ENCODE measurements around the gene N4BP2L2. TPM values are rescaled to one million over a fixed set of nuclear protein-coding genes. Genes with fewer than 3 reads are reported as not detected.

Gene N4BP2L2
- total and polyA plus RNA-seq, 2 of the 8 experiments (the other 6 are each of a cell fraction or from before 2014, with no cell fraction given): 14.6 to 67.6 TPM

GRCh38 chr13:32438871-32439270 lies 99.7 kb downstream of the N4BP2L2 start:
- Histone ChIP-seq H2BK12ac (ENCODE audit: low read depth, low read length) (no peak overlapping the region), H3K79me1 (ENCODE audit: low read depth, low read length) (no peaks in the 10 kb centered on the region), H4K91ac (replicated peaks; ENCODE audit: insufficient read length, low read length) (no peak overlapping the region), H4K8ac (ENCODE audit: extremely low read depth, insufficient read depth, low read length) (no peak overlapping the region), H3K4ac (replicated peaks; ENCODE audit: insufficient read length, low read depth, low read length) (no peak overlapping the region), H3K4me2 (ENCODE audit: insufficient read depth in 1 of 2, low read depth in 2 of 2, low read length in 2 of 2) (no peak overlapping the region), H3K14ac (ENCODE audit: insufficient read length) (no peak overlapping the region), H3K18ac (ENCODE audit: extremely low read depth, low read length) (no peak overlapping the region), H2BK120ac (replicated peaks; ENCODE audit: low read depth, low read length) (no peak overlapping the region), H4K5ac (ENCODE audit: insufficient read length, low read depth, low read length) (no peak overlapping the region), H3K27ac (ENCODE audit: low read depth, low read length) (no peak overlapping the region), H4K20me1 (replicated peaks in 1 of 2; ENCODE audit: control insufficient read depth in 1 of 2, insufficient read depth in 2 of 2, low read length in 2 of 2) (no peaks in the 10 kb centered on the region), H3K4me3 (ENCODE audit: extremely low read depth in 1 of 4, insufficient read depth in 2 of 4, low read depth in 3 of 4, low read length in 4 of 4) (no peak overlapping the region), H2BK15ac (ENCODE audit: low read length) (no peak overlapping the region), H3K36me3 (ENCODE audit: control insufficient read depth in 2 of 4, insufficient read depth in 4 of 4, low read length in 3 of 4) (no peaks in the 10 kb centered on the region), H3K79me2 (ENCODE audit: control insufficient read depth in 1 of 2, insufficient read depth in 2 of 2, low read length in 2 of 2) (no peaks in the 10 kb centered on the region), H3K9me3 (ENCODE audit: insufficient read depth in 2 of 2, low read depth in 1 of 2, low read length in 1 of 2) (no peaks in the 10 kb centered on the region), H2AK5ac (ENCODE audit: low read depth, low read length) (no peak overlapping the region), H2AFZ (ENCODE audit: low read length) (no peak overlapping the region), H3K9ac (replicated peaks in 1 of 4; ENCODE audit: extremely low read depth in 1 of 4, low read depth in 3 of 4, low read length in 3 of 4) (no peak overlapping the region), H3K23me2 (ENCODE audit: low read depth, low read length) (no peaks in the 10 kb centered on the region), H2BK5ac (ENCODE audit: low read depth, low read length) (no peak overlapping the region), H3K27me3 (replicated peaks in 1 of 4; ENCODE audit: control insufficient read depth in 3 of 4, extremely low read depth in 1 of 4, insufficient read depth in 3 of 4, low read length in 3 of 4) (no peaks in the 10 kb centered on the region), H2BK20ac (ENCODE audit: low read length) (no peak overlapping the region), H3K23ac (ENCODE audit: insufficient read length) (no peak overlapping the region), H3K56ac (replicated peaks; ENCODE audit: insufficient read length, low read depth, low read length) (no peak overlapping the region), H3K4me1 (replicated peaks in 1 of 4; ENCODE audit: control insufficient read depth in 3 of 4, insufficient read depth in 4 of 4, low read length in 3 of 4) (no peaks in the 10 kb centered on the region)
- DNase-seq (ENCODE audit: low read depth in 1 of 2, low spot score in 2 of 2): no peak
- TF ChIP-seq BCL11A (IDR thresholded peaks at IDR 0.05; ENCODE audit: low read depth in 2 of 2, low read length in 2 of 2) (no peak), GTF2F1 (IDR thresholded peaks at IDR 0.05; ENCODE audit: borderline replicate concordance, low read depth, low read length) (no peak), ZNF274 (IDR thresholded peaks at IDR 0.05; ENCODE audit: borderline replicate concordance, extremely low read depth, low read length) (no peak), TAF1 (IDR thresholded peaks at IDR 0.05; ENCODE audit: low read depth, low read length) (no peak), PHF8 (conservative IDR thresholded peaks at IDR 0.05; ENCODE audit: low read depth, low read length) (no peak), ASH2L (IDR thresholded peaks at IDR 0.05; ENCODE audit: low read length) (no peak)
- TF ChIP-seq, protein P1, sequence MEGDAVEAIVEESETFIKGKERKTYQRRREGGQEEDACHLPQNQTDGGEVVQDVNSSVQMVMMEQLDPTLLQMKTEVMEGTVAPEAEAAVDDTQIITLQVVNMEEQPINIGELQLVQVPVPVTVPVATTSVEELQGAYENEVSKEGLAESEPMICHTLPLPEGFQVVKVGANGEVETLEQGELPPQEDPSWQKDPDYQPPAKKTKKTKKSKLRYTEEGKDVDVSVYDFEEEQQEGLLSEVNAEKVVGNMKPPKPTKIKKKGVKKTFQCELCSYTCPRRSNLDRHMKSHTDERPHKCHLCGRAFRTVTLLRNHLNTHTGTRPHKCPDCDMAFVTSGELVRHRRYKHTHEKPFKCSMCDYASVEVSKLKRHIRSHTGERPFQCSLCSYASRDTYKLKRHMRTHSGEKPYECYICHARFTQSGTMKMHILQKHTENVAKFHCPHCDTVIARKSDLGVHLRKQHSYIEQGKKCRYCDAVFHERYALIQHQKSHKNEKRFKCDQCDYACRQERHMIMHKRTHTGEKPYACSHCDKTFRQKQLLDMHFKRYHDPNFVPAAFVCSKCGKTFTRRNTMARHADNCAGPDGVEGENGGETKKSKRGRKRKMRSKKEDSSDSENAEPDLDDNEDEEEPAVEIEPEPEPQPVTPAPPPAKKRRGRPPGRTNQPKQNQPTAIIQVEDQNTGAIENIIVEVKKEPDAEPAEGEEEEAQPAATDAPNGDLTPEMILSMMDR (IDR thresholded peaks at IDR 0.05; ENCODE audit: control extremely low read depth in 1 of 3, insufficient read depth in 1 of 3, low read depth in 1 of 3, low read length in 3 of 3): no peak
- no peak for FAIRE-seq
- POLR2A ChIA-PET (ENCODE audit: partially characterized antibody): no interaction called here
- CTCF ChIA-PET (ENCODE audit: partially characterized antibody): interaction anchor here (1.0 to 1.4 kb wide), 3 partner anchors 36 to 222 kb away, joined by 3 read pairs; no protein-coding TSS in a partner anchor
- WGBS, 2 experiments (ENCODE audit: extremely low coverage in 1 of 2, insufficient coverage in 1 of 2, insufficient read length in 1 of 2, insufficient replicate concordance in 2 of 2, low coverage in 1 of 2, low lambda C conversion rate in 2 of 2, missing lambda C conversion rate in 1 of 2): 94% methylated on average over 4 of the region's 4 CpGs; no CpG with 5 or more reads in 1 of the 2 experiments
